ENCODE measurements around the gene PLEKHG4B.
"Not testable (repeated sequence)": the region's sequence is repeated elsewhere in the genome, so short reads cannot be mapped to it uniquely, and the experiment has no call there.

Gene PLEKHG4B

GRCh38 chr5:158807-159447 is 67.0 kb downstream of the PLEKHG4B start:
- no peak for DNase-seq

DNA sequence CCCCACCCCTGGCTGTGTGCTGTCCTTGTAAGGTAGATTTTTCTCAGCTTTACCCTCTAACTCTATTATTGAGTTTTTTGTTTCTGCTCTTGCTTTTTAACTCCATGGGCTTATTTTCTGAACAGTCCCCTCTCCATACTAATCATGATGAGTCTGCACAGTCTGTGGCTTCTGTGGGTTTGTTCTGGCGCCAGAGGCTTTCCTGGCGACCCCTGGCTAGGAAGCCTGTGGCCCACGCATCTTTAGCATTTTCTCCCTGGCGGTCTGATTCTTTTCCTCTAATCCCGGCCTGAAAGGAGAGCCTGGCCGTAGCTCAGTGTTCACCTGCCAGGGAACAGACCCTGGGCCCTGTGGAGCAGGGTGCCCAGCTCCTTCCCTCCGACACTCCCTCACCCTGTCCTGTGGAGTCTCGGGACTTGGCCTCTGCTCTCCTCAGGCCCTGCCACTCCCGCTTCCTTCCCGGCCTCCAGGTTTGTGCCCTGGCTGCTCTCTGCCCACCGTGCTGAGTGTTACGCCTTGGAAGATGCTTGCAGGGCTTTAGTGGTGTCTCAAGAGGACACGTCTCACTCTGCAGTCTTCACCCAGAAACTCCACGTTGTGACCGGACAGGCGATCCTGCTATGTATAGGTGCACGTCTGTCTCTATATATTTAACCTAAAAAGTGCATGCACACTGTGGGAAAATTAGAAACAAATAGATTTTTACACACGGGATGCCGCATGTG is 67.6 kb downstream of the PLEKHG4B start:
- DNase-seq: no peak

- no peak for DNase-seq
Observed at GRCh38 chr5:160173-160510, 68.2 kb downstream of the PLEKHG4B start.

GRCh38 chr5:160921-161802 is 69.2 kb downstream of the PLEKHG4B start:
- no peak for DNase-seq

- no peak for DNase-seq
Observed at GRCh38 chr5:161803-162110, 69.8 kb downstream of the PLEKHG4B start.

- no peak for DNase-seq
Observed at GRCh38 chr5:162190-162564, 70.2 kb downstream of the PLEKHG4B start.

- no peak for DNase-seq
Observed at GRCh38 chr5:162565-163337, 70.8 kb downstream of the PLEKHG4B start.

- no peak for DNase-seq
Observed at GRCh38 chr5:163338-163620, 71.3 kb downstream of the PLEKHG4B start.

- DNase-seq: no peak
Observed at GRCh38 chr5:163841-164240, 71.9 kb downstream of the PLEKHG4B start.

DNA sequence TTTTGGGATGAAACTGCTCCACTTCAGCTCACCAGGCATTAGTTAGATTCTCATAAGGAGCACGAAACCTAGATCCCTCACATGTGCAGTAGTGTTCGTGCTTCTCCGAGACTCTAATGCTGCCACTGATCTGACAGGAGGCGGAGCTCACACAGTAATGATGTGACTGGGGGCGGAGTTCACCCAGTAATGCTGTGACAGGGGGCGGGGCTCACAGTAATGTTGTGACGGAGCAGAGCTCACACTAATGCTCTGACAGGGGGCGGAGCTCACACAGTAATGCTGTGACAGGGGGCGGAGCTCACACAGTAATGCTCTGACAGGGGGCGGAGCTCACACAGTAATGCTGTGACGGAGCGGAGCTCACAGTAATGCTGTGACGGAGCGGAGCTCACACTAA is 72.3 kb downstream of the PLEKHG4B start:
- no peak for DNase-seq

GRCh38 chr5:164783-165182 is 72.8 kb downstream of the PLEKHG4B start:
- DNase-seq: not testable (repeated sequence)

DNA sequence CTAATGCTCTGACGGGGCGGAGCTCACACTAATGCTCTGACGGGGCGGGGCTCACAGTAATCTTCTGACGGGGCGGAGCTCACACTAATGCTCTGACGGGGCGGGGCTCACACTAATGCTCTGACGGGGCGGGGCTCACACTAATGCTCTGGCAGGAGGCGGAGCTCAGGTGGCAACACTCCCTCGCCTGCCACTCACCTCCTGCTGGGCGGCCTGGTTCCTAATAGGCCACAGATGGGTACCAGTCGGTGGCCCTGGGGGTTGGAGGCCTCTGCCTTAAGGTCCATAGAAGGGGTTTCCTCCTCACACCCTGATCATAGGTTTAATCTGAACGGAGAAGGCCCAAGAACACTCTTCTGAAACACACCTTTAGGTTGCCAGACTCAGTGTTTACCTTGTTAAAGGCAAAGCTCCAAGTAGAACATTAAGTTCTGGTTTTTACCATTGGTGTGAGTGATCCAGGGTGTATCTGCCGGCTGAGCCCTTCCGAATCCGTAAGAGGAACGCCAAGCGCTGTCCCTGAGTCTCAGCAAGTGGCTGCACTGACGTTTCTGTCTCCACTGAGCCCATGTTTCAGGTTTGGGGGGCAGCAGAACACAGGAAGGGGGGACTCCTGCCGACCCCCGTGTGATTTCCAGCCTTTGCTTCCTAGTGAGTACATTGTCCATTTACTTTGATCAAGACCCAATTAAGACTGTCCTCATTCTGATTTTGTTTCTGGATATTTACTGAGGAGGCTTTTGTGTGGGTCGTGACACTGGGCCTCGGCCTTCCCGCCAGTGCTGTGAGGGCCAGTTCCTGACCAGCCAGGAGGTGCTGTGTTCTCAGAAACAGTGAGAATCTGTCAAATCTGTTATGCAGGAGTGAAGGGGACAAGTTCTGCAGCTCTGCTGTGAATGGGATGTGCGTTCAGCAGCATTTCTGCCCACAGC is 74.7 kb downstream of the PLEKHG4B start:
- DNase-seq: no peak

DNA sequence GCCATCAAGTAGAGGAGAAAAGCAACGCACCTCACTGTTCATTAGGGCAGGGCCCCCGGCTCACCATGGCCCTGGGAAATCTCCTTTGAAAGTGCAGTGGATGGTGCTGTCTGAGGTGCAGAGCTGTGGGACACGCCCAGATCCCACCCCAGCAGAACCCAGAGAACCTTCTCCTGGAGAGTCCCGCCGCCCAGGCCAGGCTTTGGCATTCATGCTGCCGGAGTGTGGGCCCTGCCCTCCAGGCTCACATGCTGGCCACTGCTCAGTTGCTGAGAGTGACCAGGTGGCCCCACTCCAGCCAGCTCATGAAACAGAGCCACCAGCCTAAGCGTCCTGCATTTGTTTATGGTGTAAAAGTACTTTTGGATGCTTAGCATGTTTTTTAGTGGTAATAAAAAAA is 75.5 kb downstream of the PLEKHG4B start:
- DNase-seq: no peak

GRCh38 chr5:167982-168660 is 76.2 kb downstream of the PLEKHG4B start:
- no peak for DNase-seq

- DNase-seq: no peak
Observed at GRCh38 chr5:169071-169727, 77.2 kb downstream of the PLEKHG4B start.

DNA sequence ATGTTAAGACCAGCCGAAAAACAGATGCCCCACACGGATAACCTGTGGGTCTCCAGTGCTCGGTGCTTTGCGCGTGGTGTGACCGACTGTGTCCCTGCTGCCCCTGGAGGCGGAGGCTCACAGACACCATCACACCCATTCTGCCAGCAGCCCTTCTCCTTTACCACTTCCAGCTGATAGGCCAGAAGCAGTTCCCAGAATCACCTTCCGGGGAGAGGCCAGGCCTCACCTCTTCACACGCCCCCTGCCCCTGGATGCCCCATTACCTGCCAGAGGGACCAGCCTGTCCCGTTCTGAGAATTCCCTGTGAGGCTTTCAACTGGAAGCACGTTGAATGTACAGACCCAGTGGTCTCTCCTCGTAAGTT is 77.7 kb downstream of the PLEKHG4B start:
- DNase-seq: no peak

GRCh38 chr5:170971-171800 is 79.2 kb downstream of the PLEKHG4B start:
- DNase-seq: no peak

DNA sequence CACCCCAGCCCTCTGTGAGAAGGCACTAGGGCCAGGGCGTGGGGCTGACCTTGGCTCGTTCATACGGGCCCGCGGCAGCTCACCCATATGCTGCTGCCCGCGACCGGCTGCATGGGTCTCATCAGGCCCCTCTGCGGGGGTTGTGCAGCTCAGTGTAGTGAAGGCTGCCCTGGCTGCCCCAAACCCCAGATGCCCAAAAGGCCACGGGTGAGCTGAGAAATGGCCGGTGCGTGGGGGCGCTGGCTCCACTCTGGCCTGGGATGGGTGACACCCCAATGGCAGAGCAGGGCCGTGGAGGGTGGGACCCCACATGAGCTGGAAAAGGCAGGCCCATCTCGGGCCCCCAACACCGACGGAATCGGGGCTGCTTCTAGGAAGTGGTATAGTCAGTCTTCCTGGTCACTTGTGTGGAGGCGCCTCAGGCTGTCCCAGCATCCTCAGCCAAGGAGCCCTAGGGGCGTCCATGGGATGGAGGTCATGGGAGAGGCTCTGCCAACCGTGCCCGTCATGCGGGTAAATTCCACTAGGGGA is 79.9 kb downstream of the PLEKHG4B start:
- no peak for DNase-seq

- DNase-seq: no peak
Observed at GRCh38 chr5:172421-172820, 80.5 kb downstream of the PLEKHG4B start.

DNA sequence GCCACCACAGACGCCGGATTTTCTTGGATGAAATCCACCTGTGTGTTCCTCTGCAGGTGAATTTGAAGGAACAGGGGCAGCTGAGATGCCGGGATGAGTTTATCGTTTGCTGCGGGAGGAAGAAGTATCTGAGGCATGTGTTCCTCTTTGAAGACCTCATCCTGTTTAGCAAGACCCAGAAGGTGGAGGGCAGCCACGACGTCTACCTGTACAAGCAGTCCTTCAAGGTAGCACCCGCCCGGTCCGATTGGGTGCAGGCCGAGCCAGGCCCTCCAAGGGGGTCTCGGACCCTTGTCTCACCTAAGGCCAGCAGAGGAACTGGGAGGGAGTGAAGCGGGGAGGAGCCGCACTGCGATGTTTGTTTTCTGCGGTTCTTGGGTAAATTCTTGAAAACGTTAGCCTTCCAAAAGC is 80.9 kb downstream of the PLEKHG4B start:
- no peak for DNase-seq
